Neural cell (in vitro differentiated cells): ENCODE results near the gene FRMD4A.

Experiments used
- CTCF ChIP-seq: fragments of 450-650 bp; IDR thresholded peaks from 2 replicates; pipeline ENCODE4 v1.5.1; 2014; ENCODE audit warnings: antibody characterized with exemption, mild to moderate bottlenecking, moderate library complexity; ENCODE audit not compliant: poor library complexity, severe bottlenecking
- EP300 ChIP-seq: fragments of 450-650 bp; conservative IDR thresholded peaks from 2 replicates; pipeline ENCODE4 v1.6.1; 2014; ENCODE audit warnings: antibody characterized with exemption, mild to moderate bottlenecking, moderate library complexity; ENCODE audit not compliant: poor library complexity, severe bottlenecking
- EZH2 ChIP-seq: fragments of 200-600, 300-800 bp; shearing (Covaris generic), sonication (generic); IDR thresholded peaks from 2 replicates; pipeline ENCODE4 v1.6.1; 2014; ENCODE audit warnings: antibody characterized with exemption, low read length, borderline replicate concordance, mild to moderate bottlenecking; ENCODE audit not compliant: insufficient read depth, poor library complexity, severe bottlenecking
- POLR2AphosphoS5 ChIP-seq: IDR thresholded peaks from 2 replicates; pipeline ENCODE4 v1.6.1; 2012
- TAF1 ChIP-seq: IDR thresholded peaks from 2 replicates; pipeline ENCODE4 v1.6.1; 2012; ENCODE audit warnings: low read depth
- TF ChIP-seq, protein P1 (sequence below): IDR thresholded peaks from 2 replicates; pipeline ENCODE4 v1.6.1; 2012; ENCODE audit warnings: borderline replicate concordance

GRCh38 chr10:13684252-13684791 is 646.4 kb downstream of the FRMD4A start:
- TF ChIP-seq CTCF = no peak
- TF ChIP-seq EP300 = no peak
- TF ChIP-seq, protein P1, sequence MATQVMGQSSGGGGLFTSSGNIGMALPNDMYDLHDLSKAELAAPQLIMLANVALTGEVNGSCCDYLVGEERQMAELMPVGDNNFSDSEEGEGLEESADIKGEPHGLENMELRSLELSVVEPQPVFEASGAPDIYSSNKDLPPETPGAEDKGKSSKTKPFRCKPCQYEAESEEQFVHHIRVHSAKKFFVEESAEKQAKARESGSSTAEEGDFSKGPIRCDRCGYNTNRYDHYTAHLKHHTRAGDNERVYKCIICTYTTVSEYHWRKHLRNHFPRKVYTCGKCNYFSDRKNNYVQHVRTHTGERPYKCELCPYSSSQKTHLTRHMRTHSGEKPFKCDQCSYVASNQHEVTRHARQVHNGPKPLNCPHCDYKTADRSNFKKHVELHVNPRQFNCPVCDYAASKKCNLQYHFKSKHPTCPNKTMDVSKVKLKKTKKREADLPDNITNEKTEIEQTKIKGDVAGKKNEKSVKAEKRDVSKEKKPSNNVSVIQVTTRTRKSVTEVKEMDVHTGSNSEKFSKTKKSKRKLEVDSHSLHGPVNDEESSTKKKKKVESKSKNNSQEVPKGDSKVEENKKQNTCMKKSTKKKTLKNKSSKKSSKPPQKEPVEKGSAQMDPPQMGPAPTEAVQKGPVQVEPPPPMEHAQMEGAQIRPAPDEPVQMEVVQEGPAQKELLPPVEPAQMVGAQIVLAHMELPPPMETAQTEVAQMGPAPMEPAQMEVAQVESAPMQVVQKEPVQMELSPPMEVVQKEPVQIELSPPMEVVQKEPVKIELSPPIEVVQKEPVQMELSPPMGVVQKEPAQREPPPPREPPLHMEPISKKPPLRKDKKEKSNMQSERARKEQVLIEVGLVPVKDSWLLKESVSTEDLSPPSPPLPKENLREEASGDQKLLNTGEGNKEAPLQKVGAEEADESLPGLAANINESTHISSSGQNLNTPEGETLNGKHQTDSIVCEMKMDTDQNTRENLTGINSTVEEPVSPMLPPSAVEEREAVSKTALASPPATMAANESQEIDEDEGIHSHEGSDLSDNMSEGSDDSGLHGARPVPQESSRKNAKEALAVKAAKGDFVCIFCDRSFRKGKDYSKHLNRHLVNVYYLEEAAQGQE = no peak
- no peak for TF ChIP-seq EZH2
- TF ChIP-seq POLR2AphosphoS5 = no peak
- TF ChIP-seq TAF1 = no peak
